ENCODE data around the gene MCUB. TPM values are rescaled to one million over a fixed set of nuclear protein-coding genes. Genes with fewer than 3 reads are reported as not detected.

Gene MCUB
- polyA plus RNA-seq, 3 donors, result 117 to 125 (median 123) TPM

- H2AFZ ChIP-seq (ENCODE audit: insufficient read depth, low read depth, low read length, poor library complexity, severe bottlenecking), result no peak overlapping the region
- no peak overlapping the region for H3K27ac Mint-ChIP-seq
- H3K4me3 Mint-ChIP-seq, result no peak overlapping the region
- H3K27ac ChIP-seq (ENCODE audit: low read depth in 1 of 2, low read length in 2 of 2), result no peak overlapping the region
- H3K4me2 ChIP-seq (replicated peaks; ENCODE audit: extremely low read depth, low read length, poor library complexity, severe bottlenecking), result no peak overlapping the region
- peaks cover 4% of the 10 kb centered on the region for H3K79me2 ChIP-seq (ENCODE audit: insufficient read depth, low read length)
- peaks cover 0 to 5% (median 0%) of the 10 kb centered on the region in 7 donors for H3K9me3 Mint-ChIP-seq
- no peaks in the 10 kb centered on the region for H3K4me1 Mint-ChIP-seq
- H3K36me3 ChIP-seq (replicated peaks in 1 of 2; ENCODE audit: control insufficient read depth in 1 of 2, insufficient read depth in 2 of 2, low read length in 2 of 2), result peaks cover 0 to 11% of the 10 kb centered on the region in 2 donors
- intact Hi-C loops (cut with micrococcal nuclease), result no loop called here
- TF ChIP-seq CTCF (IDR thresholded peaks at IDR 0.05), result no peak
- no peaks in the 10 kb centered on the region for H3K27me3 ChIP-seq (ENCODE audit: control insufficient read depth in 2 of 2, insufficient read depth in 2 of 2, low read length in 2 of 2)
- H4K20me1 ChIP-seq (ENCODE audit: insufficient read depth, low read length), result peaks cover 88% of the 10 kb centered on the region
- peaks cover 23 to 25% of the 10 kb centered on the region in 2 donors for H3K36me3 Mint-ChIP-seq
- H3K9me3 ChIP-seq (replicated peaks in 1 of 2; ENCODE audit: control insufficient read depth in 1 of 2, insufficient read depth in 1 of 2, low read length in 2 of 2), result no peaks in the 10 kb centered on the region
- no peak overlapping the region for H3K9ac ChIP-seq (ENCODE audit: insufficient read depth, low read length, poor library complexity, severe bottlenecking)
- H3K4me3 ChIP-seq (replicated peaks in 1 of 3; ENCODE audit: low read depth in 2 of 3, low read length in 3 of 3), result no peak overlapping the region
- WGBS (ENCODE audit: insufficient coverage), result no CpG with 5 or more reads among the region's 7 CpGs
- no peaks in the 10 kb centered on the region for H3K4me1 ChIP-seq (ENCODE audit: control insufficient read depth in 1 of 2, insufficient read depth in 2 of 2, low read length in 2 of 2)
- H3K27me3 Mint-ChIP-seq (ENCODE audit: low read depth in 3 of 3), result peaks cover 0 to 2% (median 0%) of the 10 kb centered on the region in 3 donors
- DNase-seq, result no peak
Observed at GRCh38 chr4:109622626-109623025, 62.6 kb downstream of the MCUB start.

DNA sequence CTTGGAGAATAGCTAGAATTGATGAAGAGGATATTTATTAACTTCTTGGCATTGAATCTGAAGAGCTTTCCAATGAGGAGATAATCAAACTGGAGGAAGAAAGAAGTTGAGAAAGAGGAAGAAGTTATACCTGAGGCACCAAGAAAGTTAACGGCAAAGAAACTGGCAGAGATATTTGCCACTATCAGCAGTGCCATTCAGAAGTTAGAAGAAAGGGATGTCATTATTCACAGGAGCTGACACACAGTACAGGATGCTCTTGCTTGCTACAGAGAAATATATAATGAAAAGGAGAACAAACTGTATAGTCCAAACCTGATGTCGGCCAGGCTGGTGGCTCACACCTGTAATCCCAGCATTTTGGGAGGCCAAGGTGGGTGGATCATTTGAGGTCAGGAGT, 64.5 kb downstream of the MCUB start:
- Histone ChIP-seq H2AFZ (ENCODE audit: insufficient read depth, low read depth, low read length, poor library complexity, severe bottlenecking) (no peak overlapping the region), H3K27me3 (ENCODE audit: control insufficient read depth in 2 of 2, insufficient read depth in 2 of 2, low read length in 2 of 2) (no peaks in the 10 kb centered on the region), H4K20me1 (ENCODE audit: insufficient read depth, low read length) (peaks cover 88% of the 10 kb centered on the region), H3K4me3 (replicated peaks in 1 of 3; ENCODE audit: low read depth in 2 of 3, low read length in 3 of 3) (no peak overlapping the region), H3K9me3 (replicated peaks in 1 of 2; ENCODE audit: control insufficient read depth in 1 of 2, insufficient read depth in 1 of 2, low read length in 2 of 2) (no peaks in the 10 kb centered on the region), H3K4me2 (replicated peaks; ENCODE audit: extremely low read depth, low read length, poor library complexity, severe bottlenecking) (no peak overlapping the region), H3K9ac (ENCODE audit: insufficient read depth, low read length, poor library complexity, severe bottlenecking) (no peak overlapping the region), H3K36me3 (replicated peaks in 1 of 2; ENCODE audit: control insufficient read depth in 1 of 2, insufficient read depth in 2 of 2, low read length in 2 of 2) (peaks cover 0 to 5% of the 10 kb centered on the region in 2 donors), H3K27ac (ENCODE audit: low read depth in 1 of 2, low read length in 2 of 2) (no peak overlapping the region), H3K79me2 (ENCODE audit: insufficient read depth, low read length) (no peaks in the 10 kb centered on the region), H3K4me1 (ENCODE audit: control insufficient read depth in 1 of 2, insufficient read depth in 2 of 2, low read length in 2 of 2) (no peaks in the 10 kb centered on the region)
- Mint-ChIP-seq H3K4me1 (no peaks in the 10 kb centered on the region), H3K27me3 (ENCODE audit: low read depth in 3 of 3) (peaks cover 0 to 2% (median 0%) of the 10 kb centered on the region in 3 donors), H3K4me3 (no peak overlapping the region), H3K27ac (no peak overlapping the region), H3K9me3 (no peaks in the 10 kb centered on the region), H3K36me3 (peaks cover 15 to 19% of the 10 kb centered on the region in 2 donors)
- 25% methylated on average over 1 of the region's 2 CpGs for WGBS (ENCODE audit: insufficient coverage)
- no peak for TF ChIP-seq CTCF (IDR thresholded peaks at IDR 0.05)
- intact Hi-C loops (cut with micrococcal nuclease), result no loop called here
- DNase-seq, result no peak

All from CD14-positive monocyte (primary cell).